ENCODE measurements around the gene PRR36. TPM values are rescaled to one million over a fixed set of nuclear protein-coding genes. Genes with fewer than 3 reads are reported as not detected.
"Not testable (repeated sequence)": the region's sequence is repeated elsewhere in the genome, so short reads cannot be mapped to it uniquely, and the experiment has no call there.

The PRR36 gene
- total and polyA plus RNA-seq, 7 experiments from 2014 or later = 0.08 to 1.2 (median 0.11) TPM; not detected in 1

- peaks cover 13 to 48% (median 35%) of the 10 kb centered on the region in 7 donors for H3K4me1 Mint-ChIP-seq
- H3K9me3 Mint-ChIP-seq; H3K4me3 ChIP-seq (ENCODE audit: low read length); DNase-seq; ATAC-seq; H3K9me3 ChIP-seq (ENCODE audit: control insufficient read depth in 2 of 3, low read length in 3 of 3); H3K27ac ChIP-seq (ENCODE audit: low read depth, low read length): not testable (repeated sequence)
- POLR2A ChIA-PET = interaction anchor here (0.7 to 5.7 kb wide), 3 partner anchors 14 to 25 kb away, joined by 3 to 38 read pairs (median 35); partner anchors contain the start of genes MAP2K7 and TIMM44
- peaks cover 0 to 16% (median 6%) of the 10 kb centered on the region in 3 experiments for H3K36me3 ChIP-seq (ENCODE audit: control insufficient read depth in 2 of 3, insufficient read depth in 3 of 3, low read length in 3 of 3)
- intact Hi-C loops (cut with micrococcal nuclease) = loop anchor here in 1 of 2 donors (10.0 kb wide), 1 partner anchor 1803 kb away; the partner anchor contains the start of gene RFX2
- peak overlapping the region in 1 of 9 donors; percentile 53 for H3K27ac Mint-ChIP-seq
- peaks cover 25 to 34% of the 10 kb centered on the region in 2 donors for H3K4me1 ChIP-seq (ENCODE audit: control insufficient read depth in 2 of 2, insufficient read depth in 2 of 2, low read length in 2 of 2)
- H3K36me3 Mint-ChIP-seq = peaks cover 0 to 13% (median 0%) of the 10 kb centered on the region in 5 donors
- peaks cover 3 to 20% of the 10 kb centered on the region in 2 donors for H3K27me3 ChIP-seq (ENCODE audit: control insufficient read depth in 2 of 2, insufficient read depth in 2 of 2, low read length in 2 of 2)
- CTCF ChIA-PET = interaction anchor here (0.7 to 1.8 kb wide), 6 partner anchors 10 to 90 kb away, joined by 3 to 11 read pairs (median 3); partner anchors contain the start of genes MAP2K7 and TIMM44
- H3K27me3 Mint-ChIP-seq = peaks cover 12 to 33% (median 14%) of the 10 kb centered on the region in 5 donors
- peak overlapping the region; percentile 39 to 77 (median 63) for H3K4me3 Mint-ChIP-seq
These were observed 43.9 kb upstream of the PRR36 start for GRCh38 chr19:7918062-7918614.

- peak in 8 of 9 donors; percentile 45 to 65 (median 52) for DNase-seq
- ChIA-PET POLR2A (interaction anchor here (0.6 to 5.7 kb wide), 5 partner anchors 14 to 289 kb away, joined by 3 to 38 read pairs (median 3); partner anchors contain the start of gene TIMM44), CTCF (interaction anchor here (0.9 to 1.8 kb wide), 5 partner anchors 9 to 65 kb away, joined by 3 to 11 read pairs (median 3); partner anchors contain the start of genes MAP2K7 and TIMM44)
- H3K27ac Mint-ChIP-seq = peak overlapping the region in 3 of 9 donors; percentile 31 to 52 (median 45)
- Histone ChIP-seq H3K27ac (ENCODE audit: low read depth, low read length) (no peak overlapping the region), H3K4me3 (ENCODE audit: low read length) (peak overlapping the region; percentile 11), H3K36me3 (ENCODE audit: control insufficient read depth in 2 of 3, insufficient read depth in 3 of 3, low read length in 3 of 3) (peaks cover 0 to 16% (median 4%) of the 10 kb centered on the region in 3 experiments), H3K4me1 (ENCODE audit: control insufficient read depth in 2 of 2, insufficient read depth in 2 of 2, low read length in 2 of 2) (peaks cover 25 to 34% of the 10 kb centered on the region in 2 donors), H3K27me3 (ENCODE audit: control insufficient read depth in 2 of 2, insufficient read depth in 2 of 2, low read length in 2 of 2) (peaks cover 3 to 20% of the 10 kb centered on the region in 2 donors), H3K9me3 (ENCODE audit: control insufficient read depth in 2 of 3, low read length in 3 of 3) (no peaks in the 10 kb centered on the region)
- intact Hi-C loops (cut with micrococcal nuclease) = loop anchor here in 1 of 2 donors (10.0 kb wide), 1 partner anchor 1803 kb away; the partner anchor contains the start of gene RFX2
- peaks cover 4 to 15% (median 5%) of the 10 kb centered on the region in 5 donors for H3K36me3 Mint-ChIP-seq
- H3K4me1 Mint-ChIP-seq = peaks cover 10 to 48% (median 37%) of the 10 kb centered on the region in 7 donors
- H3K4me3 Mint-ChIP-seq = peak overlapping the region; percentile 62 to 87 (median 79)
- peaks cover 0 to 5% (median 0%) of the 10 kb centered on the region in 11 donors for H3K9me3 Mint-ChIP-seq
- peaks cover 12 to 33% (median 14%) of the 10 kb centered on the region in 5 donors for H3K27me3 Mint-ChIP-seq
- no peak for ATAC-seq
These were observed 43.3 kb upstream of the PRR36 start for GRCh38 chr19:7917267-7918061.

GRCh38 chr19:7916955-7917266 lies 42.7 kb upstream of the PRR36 start:
- Mint-ChIP-seq H3K27ac (peak overlapping the region in 5 of 9 donors; percentile 31 to 59 (median 48)), H3K27me3 (peaks cover 12 to 33% (median 14%) of the 10 kb centered on the region in 5 donors), H3K36me3 (peaks cover 4 to 13% (median 5%) of the 10 kb centered on the region in 5 donors), H3K9me3 (peaks cover 0 to 5% (median 0%) of the 10 kb centered on the region in 11 donors), H3K4me3 (peak overlapping the region; percentile 62 to 87 (median 79)), H3K4me1 (peaks cover 10 to 44% (median 34%) of the 10 kb centered on the region in 7 donors)
- ATAC-seq (no peak), DNase-seq (no peak)
- Histone ChIP-seq H3K27ac (ENCODE audit: low read depth, low read length) (no peak overlapping the region), H3K4me3 (ENCODE audit: low read length) (peak overlapping the region; percentile 11), H3K9me3 (ENCODE audit: control insufficient read depth in 2 of 3, low read length in 3 of 3) (no peaks in the 10 kb centered on the region), H3K36me3 (ENCODE audit: control insufficient read depth in 2 of 3, insufficient read depth in 3 of 3, low read length in 3 of 3) (peaks cover 0 to 15% (median 0%) of the 10 kb centered on the region in 3 experiments), H3K4me1 (ENCODE audit: control insufficient read depth in 2 of 2, insufficient read depth in 2 of 2, low read length in 2 of 2) (peaks cover 25 to 32% of the 10 kb centered on the region in 2 donors), H3K27me3 (ENCODE audit: control insufficient read depth in 2 of 2, insufficient read depth in 2 of 2, low read length in 2 of 2) (peaks cover 3 to 20% of the 10 kb centered on the region in 2 donors)
- POLR2A ChIA-PET = interaction anchor here (0.6 to 5.7 kb wide), 3 partner anchors 27 to 260 kb away, joined by 3 to 38 read pairs (median 4); partner anchors contain the start of gene TIMM44
- intact Hi-C loops (cut with micrococcal nuclease) = loop anchor here (1.0 to 10.0 kb wide), 3 partner anchors 13 to 1802 kb away; partner anchors contain the start of genes MAP2K7 (in 1 of the 2) and RFX2 (in 1 of the 2)
- CTCF ChIA-PET = interaction anchor here (0.6 to 1.5 kb wide), 2 partner anchors 48 to 51 kb away, joined by 3 read pairs; no protein-coding TSS in a partner anchor

GRCh38 chr19:7916103-7916954 lies 42.1 kb upstream of the PRR36 start:
- Mint-ChIP-seq H3K27me3 (peaks cover 12 to 33% (median 14%) of the 10 kb centered on the region in 5 donors), H3K4me3 (peak overlapping the region in 9 of 10 donors; percentile 40 to 87 (median 70)), H3K27ac (peak overlapping the region in 1 of 9 donors; percentile 45), H3K9me3 (peaks cover 0 to 5% (median 0%) of the 10 kb centered on the region in 11 donors), H3K4me1 (peaks cover 10 to 38% (median 31%) of the 10 kb centered on the region in 7 donors), H3K36me3 (peaks cover 4 to 13% (median 8%) of the 10 kb centered on the region in 5 donors)
- ChIA-PET POLR2A (interaction anchor here (0.7 to 1.3 kb wide), 3 partner anchors 10 to 56 kb away, joined by 3 to 4 read pairs (median 3); no protein-coding TSS in a partner anchor), CTCF (interaction anchor here (0.6 to 1.5 kb wide), 2 partner anchors 48 to 50 kb away, joined by 3 read pairs; no protein-coding TSS in a partner anchor)
- Histone ChIP-seq H3K4me3 (ENCODE audit: low read length) (peak overlapping the region; percentile 11), H3K36me3 (ENCODE audit: control insufficient read depth in 2 of 3, insufficient read depth in 3 of 3, low read length in 3 of 3) (peaks cover 0 to 18% (median 0%) of the 10 kb centered on the region in 3 experiments), H3K27me3 (ENCODE audit: control insufficient read depth in 2 of 2, insufficient read depth in 2 of 2, low read length in 2 of 2) (peaks cover 3 to 20% of the 10 kb centered on the region in 2 donors), H3K9me3 (ENCODE audit: control insufficient read depth in 2 of 3, low read length in 3 of 3) (no peaks in the 10 kb centered on the region), H3K27ac (ENCODE audit: low read depth, low read length) (no peak overlapping the region), H3K4me1 (ENCODE audit: control insufficient read depth in 2 of 2, insufficient read depth in 2 of 2, low read length in 2 of 2) (peaks cover 19 to 26% of the 10 kb centered on the region in 2 donors)
- DNase-seq (peak in 8 of 9 donors; percentile 46 to 80 (median 54)), ATAC-seq (no peak)
- intact Hi-C loops (cut with micrococcal nuclease) = loop anchor here (1.0 to 10.0 kb wide), 3 partner anchors 12 to 1802 kb away; partner anchors contain the start of genes MAP2K7 (in 1 of the 2) and RFX2 (in 1 of the 2)

GRCh38 chr19:7915250-7916102 lies 41.3 kb upstream of the PRR36 start:
- peaks cover 0 to 5% (median 0%) of the 10 kb centered on the region in 11 donors for H3K9me3 Mint-ChIP-seq
- Histone ChIP-seq H3K27me3 (ENCODE audit: control insufficient read depth in 2 of 2, insufficient read depth in 2 of 2, low read length in 2 of 2) (peaks cover 3 to 20% of the 10 kb centered on the region in 2 donors), H3K36me3 (ENCODE audit: control insufficient read depth in 2 of 3, insufficient read depth in 3 of 3, low read length in 3 of 3) (peaks cover 0 to 26% (median 0%) of the 10 kb centered on the region in 3 experiments), H3K4me1 (ENCODE audit: control insufficient read depth in 2 of 2, insufficient read depth in 2 of 2, low read length in 2 of 2) (peaks cover 14 to 21% of the 10 kb centered on the region in 2 donors), H3K27ac (ENCODE audit: low read depth, low read length) (no peak overlapping the region), H3K4me3 (ENCODE audit: low read length) (no peak overlapping the region), H3K9me3 (ENCODE audit: control insufficient read depth in 2 of 3, low read length in 3 of 3) (no peaks in the 10 kb centered on the region)
- ATAC-seq (no peak), DNase-seq (peak in 1 of 9 donors; percentile 12)
- intact Hi-C loops (cut with micrococcal nuclease) = loop anchor here (1.0 to 10.0 kb wide), 3 partner anchors 11 to 1801 kb away; partner anchors contain the start of genes MAP2K7 (in 1 of the 2) and RFX2 (in 1 of the 2)
- H3K4me1 Mint-ChIP-seq = peaks cover 10 to 31% (median 25%) of the 10 kb centered on the region in 7 donors
- CTCF ChIA-PET = interaction anchor here (0.8 kb wide), 1 partner anchor 46 kb away, joined by 3 read pairs; no protein-coding TSS in a partner anchor
- peak overlapping the region; percentile 50 to 77 (median 70) for H3K4me3 Mint-ChIP-seq
- peaks cover 12 to 33% (median 14%) of the 10 kb centered on the region in 5 donors for H3K27me3 Mint-ChIP-seq
- POLR2A ChIA-PET = interaction anchor here (0.7 to 1.3 kb wide), 2 partner anchors 9 to 55 kb away, joined by 3 to 4 read pairs; no protein-coding TSS in a partner anchor
- H3K36me3 Mint-ChIP-seq = peaks cover 4 to 18% (median 8%) of the 10 kb centered on the region in 5 donors
- peak overlapping the region in 1 of 9 donors; percentile 43 for H3K27ac Mint-ChIP-seq
